ENCODE measurements around the gene CHST3.

Gene CHST3

GRCh38 chr10:72059843-72060822 is 95.9 kb downstream of the CHST3 start:
- DNase-seq (ENCODE audit: low read depth), result no peak
- no peak overlapping the region for H3K4me3 ChIP-seq (ENCODE audit: low read depth, low read length)
- TF ChIP-seq POLR2A (IDR thresholded peaks at IDR 0.05; ENCODE audit: extremely low read depth, insufficient read length) (no peak), MYC (IDR thresholded peaks at IDR 0.05; ENCODE audit: low read depth, low read length) (no peak), MAX (IDR thresholded peaks at IDR 0.05; ENCODE audit: low read depth, low read length) (no peak), CTCF (IDR thresholded peaks at IDR 0.05; ENCODE audit: low read depth, low read length) (no peak)

- TF ChIP-seq MAX (IDR thresholded peaks at IDR 0.05; ENCODE audit: low read depth, low read length) (no peak), CTCF (IDR thresholded peaks at IDR 0.05; ENCODE audit: low read depth, low read length) (peak; percentile 47)
- H3K4me3 ChIP-seq (ENCODE audit: low read depth, low read length), result no peak overlapping the region
- DNase-seq (ENCODE audit: low read depth), result peak; percentile 34
Observed at GRCh38 chr10:72061491-72061890, 97.3 kb downstream of the CHST3 start.

DNA sequence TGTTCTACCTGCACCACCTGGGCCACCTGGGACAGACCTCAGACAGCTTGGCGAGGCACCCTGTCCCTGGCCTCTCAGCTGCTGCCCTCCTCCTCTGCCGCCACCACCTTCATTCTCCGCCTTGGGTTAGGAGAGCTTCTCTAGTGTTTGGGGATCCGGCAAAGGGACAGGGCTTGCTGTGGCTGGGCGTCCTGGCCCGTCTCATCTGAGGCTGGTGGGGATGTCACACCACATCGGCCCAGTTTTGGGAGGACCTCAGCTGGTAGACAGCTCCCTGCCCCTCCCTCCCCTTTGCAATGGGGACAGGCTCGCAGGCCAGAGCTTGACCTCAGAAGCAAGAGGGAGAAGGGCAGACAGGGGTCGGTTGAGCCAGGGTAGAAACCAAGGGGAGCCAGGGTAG is 97.7 kb downstream of the CHST3 start:
- no peak for DNase-seq (ENCODE audit: low read depth)
- TF ChIP-seq CTCF (IDR thresholded peaks at IDR 0.05; ENCODE audit: low read depth, low read length) (no peak), MAX (IDR thresholded peaks at IDR 0.05; ENCODE audit: low read depth, low read length) (no peak), MYC (IDR thresholded peaks at IDR 0.05; ENCODE audit: low read depth, low read length) (no peak), POLR2A (IDR thresholded peaks at IDR 0.05; ENCODE audit: extremely low read depth, insufficient read length) (no peak)
- H3K4me3 ChIP-seq (ENCODE audit: low read depth, low read length), result no peak overlapping the region

- DNase-seq (ENCODE audit: low read depth), result no peak
- no peak overlapping the region for H3K4me3 ChIP-seq (ENCODE audit: low read depth, low read length)
- TF ChIP-seq CTCF (IDR thresholded peaks at IDR 0.05; ENCODE audit: low read depth, low read length) (no peak), POLR2A (IDR thresholded peaks at IDR 0.05; ENCODE audit: extremely low read depth, insufficient read length) (no peak), MAX (IDR thresholded peaks at IDR 0.05; ENCODE audit: low read depth, low read length) (no peak), MYC (IDR thresholded peaks at IDR 0.05; ENCODE audit: low read depth, low read length) (no peak)
Observed at GRCh38 chr10:72062382-72062781, 98.2 kb downstream of the CHST3 start.

Measured in NB4 (cell line).